ENCODE data around the gene PPIL3. TPM values are rescaled to one million over a fixed set of nuclear protein-coding genes. Genes with fewer than 3 reads are reported as not detected.

PPIL3 gene
- total RNA-seq, 1 donor from 2014 or later: 16.2 TPM

DNA sequence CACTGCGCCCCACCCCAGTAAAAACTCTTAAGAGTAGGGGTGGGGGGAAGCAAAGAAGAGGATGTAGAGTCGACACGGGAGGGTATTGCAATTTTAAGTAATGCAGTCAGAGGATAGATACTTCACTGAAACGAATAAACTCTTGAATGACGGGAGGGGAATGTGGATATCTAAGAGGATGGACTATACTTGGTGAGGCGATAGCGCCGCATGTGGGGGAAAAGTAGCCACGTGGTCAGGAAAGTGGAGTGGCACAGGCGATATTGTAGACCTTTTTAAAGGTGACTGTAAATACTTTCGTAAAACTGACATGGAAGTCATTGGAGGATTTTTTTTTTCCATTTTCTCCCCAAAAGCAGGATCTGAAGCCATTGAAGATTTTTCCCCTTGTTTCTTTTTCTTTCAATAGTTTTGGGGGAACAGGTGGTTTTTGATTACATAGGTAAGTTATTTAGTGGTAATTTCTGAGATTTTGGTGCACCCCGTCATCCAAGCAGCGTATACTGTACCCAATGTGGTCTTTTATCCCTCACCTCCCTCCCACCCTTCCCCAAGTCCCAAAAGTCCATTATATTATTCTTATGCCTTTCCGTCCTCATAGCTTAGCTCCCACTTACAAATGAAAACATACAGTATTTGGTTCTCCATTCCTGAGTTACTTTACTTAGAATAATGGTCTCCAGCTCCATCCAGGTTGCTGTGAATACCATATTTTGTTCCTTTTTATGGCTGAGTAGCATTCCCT, 38.2 kb downstream of the PPIL3 start:
- TF ChIP-seq POLR2A (IDR thresholded peaks at IDR 0.05): no peak
- TF ChIP-seq, protein P1, sequence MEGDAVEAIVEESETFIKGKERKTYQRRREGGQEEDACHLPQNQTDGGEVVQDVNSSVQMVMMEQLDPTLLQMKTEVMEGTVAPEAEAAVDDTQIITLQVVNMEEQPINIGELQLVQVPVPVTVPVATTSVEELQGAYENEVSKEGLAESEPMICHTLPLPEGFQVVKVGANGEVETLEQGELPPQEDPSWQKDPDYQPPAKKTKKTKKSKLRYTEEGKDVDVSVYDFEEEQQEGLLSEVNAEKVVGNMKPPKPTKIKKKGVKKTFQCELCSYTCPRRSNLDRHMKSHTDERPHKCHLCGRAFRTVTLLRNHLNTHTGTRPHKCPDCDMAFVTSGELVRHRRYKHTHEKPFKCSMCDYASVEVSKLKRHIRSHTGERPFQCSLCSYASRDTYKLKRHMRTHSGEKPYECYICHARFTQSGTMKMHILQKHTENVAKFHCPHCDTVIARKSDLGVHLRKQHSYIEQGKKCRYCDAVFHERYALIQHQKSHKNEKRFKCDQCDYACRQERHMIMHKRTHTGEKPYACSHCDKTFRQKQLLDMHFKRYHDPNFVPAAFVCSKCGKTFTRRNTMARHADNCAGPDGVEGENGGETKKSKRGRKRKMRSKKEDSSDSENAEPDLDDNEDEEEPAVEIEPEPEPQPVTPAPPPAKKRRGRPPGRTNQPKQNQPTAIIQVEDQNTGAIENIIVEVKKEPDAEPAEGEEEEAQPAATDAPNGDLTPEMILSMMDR (IDR thresholded peaks at IDR 0.05): no peak
- no peak for TF ChIP-seq POLR2AphosphoS5 (IDR thresholded peaks at IDR 0.05; ENCODE audit: insufficient read depth in 1 of 2, low read depth in 1 of 2)
- Histone ChIP-seq H3K27ac (no peak overlapping the region), H3K4me3 (no peak overlapping the region), H3K9me3 (no peaks in the 10 kb centered on the region), H3K36me3 (peaks cover 3 to 52% of the 10 kb centered on the region in 2 donors), H3K4me1 (no peaks in the 10 kb centered on the region), H3K27me3 (no peaks in the 10 kb centered on the region)
- intact Hi-C loops (cut with DNase I): no loop called here
- DNase-seq (ENCODE audit: extremely low spot score in 2 of 2): no peak

- Histone ChIP-seq H3K36me3 (peaks cover 3 to 25% of the 10 kb centered on the region in 2 donors), H3K4me1 (no peaks in the 10 kb centered on the region), H3K9me3 (no peaks in the 10 kb centered on the region), H3K4me3 (no peak overlapping the region), H3K27me3 (no peaks in the 10 kb centered on the region), H3K27ac (no peak overlapping the region)
- TF ChIP-seq, protein P1 (IDR thresholded peaks at IDR 0.05): no peak
- TF ChIP-seq POLR2AphosphoS5 (IDR thresholded peaks at IDR 0.05; ENCODE audit: insufficient read depth in 1 of 2, low read depth in 1 of 2): no peak
- no peak for TF ChIP-seq POLR2A (IDR thresholded peaks at IDR 0.05)
- no peak for DNase-seq (ENCODE audit: extremely low spot score in 2 of 2)
- intact Hi-C loops (cut with DNase I): no loop called here
Measured at GRCh38 chr2:200847939-200848338, 40.9 kb downstream of the PPIL3 start.

DNA sequence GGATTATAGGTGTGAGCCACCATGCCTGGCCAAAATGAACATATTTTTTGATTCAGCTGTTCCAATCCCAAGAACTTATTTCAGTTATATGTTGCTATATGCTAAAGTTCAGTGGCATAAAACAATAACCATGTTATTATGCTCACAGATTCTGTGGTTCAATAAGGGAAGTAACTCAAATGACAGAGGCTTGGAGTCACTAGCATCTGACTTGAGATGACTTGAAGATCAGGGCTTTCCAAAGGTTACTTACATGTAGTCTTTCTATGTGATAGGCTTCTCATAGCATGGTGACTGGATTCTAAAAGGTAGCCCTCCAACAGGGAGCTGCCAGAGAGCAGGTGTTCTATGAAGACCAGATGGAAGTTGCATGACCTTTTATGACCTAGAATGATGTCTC, 41.6 kb downstream of the PPIL3 start:
- no peaks in the 10 kb centered on the region for H3K27me3 ChIP-seq
- H3K4me3 ChIP-seq: no peak overlapping the region
- no peak for DNase-seq (ENCODE audit: extremely low spot score in 2 of 2)
- intact Hi-C loops (cut with DNase I): no loop called here
- H3K36me3 ChIP-seq: peaks cover 0 to 18% of the 10 kb centered on the region in 2 donors
- H3K9me3 ChIP-seq: no peaks in the 10 kb centered on the region
- TF ChIP-seq, protein P1 (IDR thresholded peaks at IDR 0.05): no peak
- TF ChIP-seq POLR2A (IDR thresholded peaks at IDR 0.05): no peak
- TF ChIP-seq POLR2AphosphoS5 (IDR thresholded peaks at IDR 0.05; ENCODE audit: insufficient read depth in 1 of 2, low read depth in 1 of 2): no peak
- no peaks in the 10 kb centered on the region for H3K4me1 ChIP-seq
- no peak overlapping the region for H3K27ac ChIP-seq

DNA sequence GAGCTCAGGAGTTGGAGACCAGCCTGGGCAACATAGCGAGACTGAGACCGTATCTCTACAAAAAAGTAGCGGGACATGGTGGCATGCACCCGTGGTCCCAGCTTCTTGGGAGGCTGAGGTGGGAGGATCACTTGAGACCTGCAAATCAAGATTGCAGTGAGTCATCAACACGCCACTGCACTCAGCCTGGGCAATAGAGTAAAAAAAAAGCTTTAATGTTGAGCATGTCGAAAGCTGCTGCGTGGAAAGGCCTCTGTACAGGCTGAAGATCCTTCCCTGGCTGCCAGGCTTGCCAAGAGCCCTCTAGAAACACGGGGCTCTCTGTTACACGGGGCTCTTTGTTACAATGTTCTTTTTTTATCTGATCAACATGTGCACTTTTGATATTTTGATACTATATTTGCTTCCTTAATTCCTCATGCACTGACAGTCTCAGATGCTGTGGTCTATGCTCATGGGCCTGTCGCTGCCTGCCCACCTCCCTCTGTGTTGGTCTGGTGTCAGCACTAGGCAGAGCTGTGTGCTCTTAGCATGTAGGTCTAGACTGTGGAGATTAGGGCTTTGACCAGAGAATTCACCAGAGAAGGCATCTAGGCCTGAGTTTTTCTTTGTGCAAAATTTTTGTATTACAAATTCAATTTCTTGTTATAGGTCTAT, 43.1 kb downstream of the PPIL3 start:
- H3K4me3 ChIP-seq: no peak overlapping the region
- intact Hi-C loops (cut with DNase I): no loop called here
- no peaks in the 10 kb centered on the region for H3K9me3 ChIP-seq
- H3K4me1 ChIP-seq: no peaks in the 10 kb centered on the region
- no peak overlapping the region for H3K27ac ChIP-seq
- no peak for DNase-seq (ENCODE audit: extremely low spot score in 2 of 2)
- peaks cover 0 to 4% of the 10 kb centered on the region in 2 donors for H3K36me3 ChIP-seq
- no peaks in the 10 kb centered on the region for H3K27me3 ChIP-seq
- TF ChIP-seq POLR2AphosphoS5 (IDR thresholded peaks at IDR 0.05; ENCODE audit: insufficient read depth in 1 of 2, low read depth in 1 of 2): no peak
- TF ChIP-seq, protein P1 (IDR thresholded peaks at IDR 0.05): no peak
- no peak for TF ChIP-seq POLR2A (IDR thresholded peaks at IDR 0.05)

GRCh38 chr2:200845194-200845593, 43.7 kb downstream of the PPIL3 start:
- Histone ChIP-seq H3K4me1 (no peaks in the 10 kb centered on the region), H3K4me3 (no peak overlapping the region), H3K27me3 (no peaks in the 10 kb centered on the region), H3K27ac (no peak overlapping the region), H3K9me3 (no peaks in the 10 kb centered on the region), H3K36me3 (no peaks in the 10 kb centered on the region)
- no peak for DNase-seq (ENCODE audit: extremely low spot score in 2 of 2)
- TF ChIP-seq POLR2AphosphoS5 (IDR thresholded peaks at IDR 0.05; ENCODE audit: insufficient read depth in 1 of 2, low read depth in 1 of 2): no peak
- TF ChIP-seq, protein P1 (IDR thresholded peaks at IDR 0.05): no peak
- no peak for TF ChIP-seq POLR2A (IDR thresholded peaks at IDR 0.05)
- intact Hi-C loops (cut with DNase I): no loop called here

Data from vagina (tissue), 2 donors.